ENCODE measurements around the gene MAGEA9B.
A peak's percentile ranks its signal among the peaks of the same experiment; 100 is the strongest.
"Not testable (repeated sequence)": the region's sequence is repeated elsewhere in the genome, so short reads cannot be mapped to it uniquely, and the experiment has no call there.

MAGEA9B gene

GRCh38 chrX:149587359-149587758 is at the start of gene MAGEA9B:
TSS of gene MAGEA9B (minus strand) at chrX:149587459. CDS start at chrX:149583179, 4,280 bp downstream.
- not testable (repeated sequence) for DNase-seq

GRCh38 chrX:149633511-149633910 is 46.3 kb upstream of the MAGEA9B start:
- DNase-seq, result no peak

- DNase-seq, result peak in 46 of 51 donors; percentile 1 to 68 (median 29)
Observed at GRCh38 chrX:149631234-149632165, 44.2 kb upstream of the MAGEA9B start, which contains the start of gene TMEM185A. TSS of gene TMEM185A (minus strand) at chrX:149631792. CDS start at chrX:149631580, 212 bp downstream.

GRCh38 chrX:149630681-149631233 is 43.5 kb upstream of the MAGEA9B start:
- DNase-seq, result peak in 6 of 51 donors; percentile 0 to 35 (median 1)

GRCh38 chrX:149629730-149630387 is 42.6 kb upstream of the MAGEA9B start:
- DNase-seq, result no peak

- DNase-seq, result no peak
Observed at GRCh38 chrX:149628768-149629167, 41.5 kb upstream of the MAGEA9B start.

- DNase-seq, result no peak
Observed at GRCh38 chrX:149628280-149628679, 41.0 kb upstream of the MAGEA9B start.

- not testable (repeated sequence) for DNase-seq
Observed at GRCh38 chrX:149626829-149627228, 39.6 kb upstream of the MAGEA9B start.

- DNase-seq, result not testable (repeated sequence)
Observed at GRCh38 chrX:149619662-149620061, 32.4 kb upstream of the MAGEA9B start.

GRCh38 chrX:149618871-149619270 is 31.6 kb upstream of the MAGEA9B start:
- no peak for DNase-seq

- DNase-seq, result no peak
Observed at GRCh38 chrX:149611623-149612175, 24.4 kb upstream of the MAGEA9B start.

- DNase-seq, result no peak
Observed at GRCh38 chrX:149610511-149610910, 23.3 kb upstream of the MAGEA9B start.

GRCh38 chrX:149607699-149608098 is 20.4 kb upstream of the MAGEA9B start:
- DNase-seq, result no peak

- DNase-seq, result not testable (repeated sequence)
Observed at GRCh38 chrX:149605248-149605885, 18.1 kb upstream of the MAGEA9B start.

GRCh38 chrX:149598603-149599002 is 11.3 kb upstream of the MAGEA9B start:
- DNase-seq, result not testable (repeated sequence)

GRCh38 chrX:149595943-149596342 is 8.7 kb upstream of the MAGEA9B start:
- not testable (repeated sequence) for DNase-seq

GRCh38 chrX:149595214-149595613 is 8.0 kb upstream of the MAGEA9B start, which contains the start of gene HSFX2:
TSS of gene HSFX2 (minus strand) at chrX:149595314. CDS start at chrX:149594700, 614 bp downstream.
- not testable (repeated sequence) for DNase-seq

- not testable (repeated sequence) for DNase-seq
Observed at GRCh38 chrX:149590993-149591392, 3.7 kb upstream of the MAGEA9B start.

GRCh38 chrX:149585631-149586030 is 1.6 kb downstream of the MAGEA9B start:
- DNase-seq, result not testable (repeated sequence)

- not testable (repeated sequence) for DNase-seq
Observed at GRCh38 chrX:149573456-149573855, 13.8 kb downstream of the MAGEA9B start.

- DNase-seq, result no peak
Observed at GRCh38 chrX:149572743-149573142, 14.5 kb downstream of the MAGEA9B start.

All from hypothalamus (tissue), 51 donors.